H1 (cell line): ENCODE data around the gene DDC. TPM values are rescaled to one million over a fixed set of nuclear protein-coding genes. Genes with fewer than 3 reads are reported as not detected.

ENCODE experiments used
- ATF2 ChIP-seq: IDR thresholded peaks from 2 replicates; pipeline ENCODE4 v1.6.1; 2012; ENCODE audit warnings: low read length, inconsistent platforms
- ATF3 ChIP-seq: IDR thresholded peaks from 2 replicates; pipeline ENCODE4 v1.6.1; 2011; ENCODE audit warnings: low read depth, mild to moderate bottlenecking, low read length; ENCODE audit not compliant: insufficient read depth
- RNF2 ChIP-seq: fragments of 200-900, 300-1000 bp; sonication (generic); IDR thresholded peaks from 2 replicates; pipeline ENCODE4 v1.7.1; 2016; ENCODE audit warnings: borderline replicate concordance, low read depth, mild to moderate bottlenecking, antibody characterized with exemption, low read length; ENCODE audit not compliant: poor library complexity, severe bottlenecking; ENCODE audit errors: missing control alignments
- USF2 ChIP-seq: IDR thresholded peaks from 2 replicates; pipeline ENCODE4 v1.6.1; 2011; ENCODE audit warnings: low read length, improper control_type of control experiment
- polyA plus RNA-seq, 7 experiments: library from polyadenylated mRNA; depleted of rRNA in 3 of 7; stranded (reverse) in 5 of 7; unstranded in 2 of 7; fragments of >200 nt in 5 of 7; fragments of 200-250 nt in 2 of 7; gene quantifications; 1 replicate in 5 of 7; 2 replicates in 1 of 7; 4 replicates in 1 of 7; pipeline versions ENCODE4 v1.2.1 to v1.2.3, GENCODE V29; 2011 to 2013; ENCODE audit warnings: missing spikeins in 2 of 7, mixed read lengths in 2 of 7
- total RNA-seq: library from RNA; stranded (reverse); fragmentation: NEBNext Ultra II Directional; extraction: Animal tissue kit (Norgen Biotek cat#: 25700); gene quantifications from 2 replicates; pipeline ENCODE4 v1.2.1, GENCODE V29; 2021

Gene DDC
- total and polyA plus RNA-seq, 2 of the 8 experiments (the other 6 are each of a cell fraction or from before 2014, with no cell fraction given), result 0.05 TPM; not detected in 1

- TF ChIP-seq ATF3 (no peak), USF2 (no peak), ATF2 (no peak), RNF2 (no peak)
- TF ChIP-seq, all 59 proteins: peak for 0
Observed at GRCh38 chr7:50436133-50436806, 128.9 kb downstream of the DDC start (continued).
